Astrocyte (in vitro differentiated cells and primary cell): ENCODE data around the gene CSNK1G3.

ENCODE experiments used
- CTCF ChIP-seq: IDR thresholded peaks from 2 replicates; pipeline ENCODE4 v1.5.1; 2011; ENCODE audit warnings: low read depth, mild to moderate bottlenecking, inconsistent platforms, low read length, moderate library complexity; ENCODE audit not compliant: insufficient read depth
- EZH2 ChIP-seq: IDR thresholded peaks from 2 replicates; pipeline ENCODE4 v1.6.1; 2012; ENCODE audit warnings: mild to moderate bottlenecking, low read length, inconsistent platforms; ENCODE audit not compliant: insufficient read depth

DNA sequence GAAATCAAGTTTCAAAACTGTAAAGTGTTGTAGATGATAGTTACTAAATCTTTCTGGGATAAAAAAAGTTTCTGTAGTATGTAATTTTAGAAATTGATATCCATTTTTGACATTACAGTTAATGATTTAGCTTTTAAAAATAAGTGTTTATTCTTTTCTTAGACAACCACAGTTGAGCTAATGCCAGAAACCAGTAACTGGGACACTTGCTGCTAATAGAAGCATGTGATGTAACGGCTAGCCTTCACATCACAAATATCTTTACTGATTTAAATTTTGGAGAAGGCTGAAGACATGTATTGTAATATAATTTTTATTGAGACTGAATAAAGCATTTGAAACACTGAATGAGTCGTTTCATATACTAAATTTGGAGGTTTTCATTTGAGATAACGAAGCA lies 18.8 kb downstream of the CSNK1G3 start:
- TF ChIP-seq CTCF = no peak
- TF ChIP-seq EZH2 = no peak
